ENCODE results near the gene CNGA3. TPM values are rescaled to one million over a fixed set of nuclear protein-coding genes. Genes with fewer than 3 reads are reported as not detected.

CNGA3 gene
- total and polyA plus RNA-seq, 2 experiments from 2014 or later: not detected

GRCh38 chr2:98343285-98343684 is 3.0 kb upstream of the CNGA3 start:
- H3K27ac ChIP-seq: no peak overlapping the region
- TF ChIP-seq, protein P1, sequence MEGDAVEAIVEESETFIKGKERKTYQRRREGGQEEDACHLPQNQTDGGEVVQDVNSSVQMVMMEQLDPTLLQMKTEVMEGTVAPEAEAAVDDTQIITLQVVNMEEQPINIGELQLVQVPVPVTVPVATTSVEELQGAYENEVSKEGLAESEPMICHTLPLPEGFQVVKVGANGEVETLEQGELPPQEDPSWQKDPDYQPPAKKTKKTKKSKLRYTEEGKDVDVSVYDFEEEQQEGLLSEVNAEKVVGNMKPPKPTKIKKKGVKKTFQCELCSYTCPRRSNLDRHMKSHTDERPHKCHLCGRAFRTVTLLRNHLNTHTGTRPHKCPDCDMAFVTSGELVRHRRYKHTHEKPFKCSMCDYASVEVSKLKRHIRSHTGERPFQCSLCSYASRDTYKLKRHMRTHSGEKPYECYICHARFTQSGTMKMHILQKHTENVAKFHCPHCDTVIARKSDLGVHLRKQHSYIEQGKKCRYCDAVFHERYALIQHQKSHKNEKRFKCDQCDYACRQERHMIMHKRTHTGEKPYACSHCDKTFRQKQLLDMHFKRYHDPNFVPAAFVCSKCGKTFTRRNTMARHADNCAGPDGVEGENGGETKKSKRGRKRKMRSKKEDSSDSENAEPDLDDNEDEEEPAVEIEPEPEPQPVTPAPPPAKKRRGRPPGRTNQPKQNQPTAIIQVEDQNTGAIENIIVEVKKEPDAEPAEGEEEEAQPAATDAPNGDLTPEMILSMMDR (IDR thresholded peaks at IDR 0.05; ENCODE audit: low read depth, low read length): no peak
- DNase-seq (ENCODE audit: low read depth in 1 of 2, low spot score in 1 of 2): no peak
- H3K27me3 ChIP-seq: peaks cover 57% of the 10 kb centered on the region
- no peaks in the 10 kb centered on the region for H3K9me3 ChIP-seq (ENCODE audit: low read depth)
- no peaks in the 10 kb centered on the region for H3K4me1 ChIP-seq (ENCODE audit: low read depth)
- no peaks in the 10 kb centered on the region for H3K36me3 ChIP-seq
- H3K4me3 ChIP-seq: no peak overlapping the region

DNA sequence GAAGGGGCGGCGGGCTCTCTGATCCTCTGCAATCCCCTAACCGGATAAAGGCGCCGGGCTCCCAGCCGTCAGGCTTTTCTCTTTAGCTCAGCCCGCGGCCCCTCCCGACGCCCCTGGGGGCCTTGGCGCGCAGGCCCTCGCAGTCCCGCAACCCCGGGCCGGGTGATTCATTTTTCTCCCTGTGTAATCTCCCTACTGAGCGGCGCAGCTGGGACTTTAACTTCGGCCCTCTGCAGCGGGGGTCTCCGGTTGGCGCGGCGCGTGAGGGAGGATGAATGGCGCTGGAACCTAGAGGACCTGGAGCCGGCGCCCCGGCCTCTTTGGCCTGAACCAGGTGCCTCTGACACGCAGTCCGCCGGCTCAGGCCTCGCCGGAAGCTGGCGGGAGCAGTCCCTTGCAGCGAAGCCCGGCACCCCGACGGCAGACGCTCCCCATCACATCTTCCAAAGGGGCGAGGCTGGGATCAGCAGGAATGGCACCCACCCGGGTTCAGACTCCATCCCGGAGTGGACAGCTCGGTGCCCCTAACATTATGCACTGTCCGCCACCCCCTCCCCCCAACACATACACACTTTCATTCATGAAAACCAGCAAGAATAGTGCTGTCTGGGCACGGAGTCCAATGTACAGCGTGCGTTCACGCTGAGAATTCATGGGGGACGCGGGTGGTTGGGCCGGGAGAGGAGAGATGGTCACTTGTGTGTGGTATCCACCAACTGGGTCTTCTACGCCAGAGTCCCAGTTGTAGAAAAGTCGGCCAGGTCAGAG is 1.2 kb downstream of the CNGA3 start:
- no peak for DNase-seq (ENCODE audit: low read depth in 1 of 2, low spot score in 1 of 2)
- Histone ChIP-seq H3K9me3 (ENCODE audit: low read depth) (no peaks in the 10 kb centered on the region), H3K36me3 (no peaks in the 10 kb centered on the region), H3K27ac (no peak overlapping the region), H3K27me3 (peaks cover 89% of the 10 kb centered on the region), H3K4me1 (ENCODE audit: low read depth) (no peaks in the 10 kb centered on the region), H3K4me3 (no peak overlapping the region)
- TF ChIP-seq, protein P1 (IDR thresholded peaks at IDR 0.05; ENCODE audit: low read depth, low read length): no peak

- peaks cover 83% of the 10 kb centered on the region for H3K27me3 ChIP-seq
- no peaks in the 10 kb centered on the region for H3K36me3 ChIP-seq
- H3K27ac ChIP-seq: no peak overlapping the region
- DNase-seq (ENCODE audit: low read depth in 1 of 2, low spot score in 1 of 2): no peak
- H3K9me3 ChIP-seq (ENCODE audit: low read depth): no peaks in the 10 kb centered on the region
- TF ChIP-seq, protein P1 (IDR thresholded peaks at IDR 0.05; ENCODE audit: low read depth, low read length): no peak
- no peaks in the 10 kb centered on the region for H3K4me1 ChIP-seq (ENCODE audit: low read depth)
- H3K4me3 ChIP-seq: no peak overlapping the region
These were observed 1.9 kb downstream of the CNGA3 start for GRCh38 chr2:98348066-98348561.

- no peaks in the 10 kb centered on the region for H3K36me3 ChIP-seq
- H3K4me1 ChIP-seq (ENCODE audit: low read depth): no peaks in the 10 kb centered on the region
- peaks cover 60% of the 10 kb centered on the region for H3K27me3 ChIP-seq
- no peak for DNase-seq (ENCODE audit: low read depth in 1 of 2, low spot score in 1 of 2)
- no peak overlapping the region for H3K27ac ChIP-seq
- H3K4me3 ChIP-seq: no peak overlapping the region
- TF ChIP-seq, protein P1 (IDR thresholded peaks at IDR 0.05; ENCODE audit: low read depth, low read length): no peak
- no peaks in the 10 kb centered on the region for H3K9me3 ChIP-seq (ENCODE audit: low read depth)
These were observed 4.2 kb downstream of the CNGA3 start for GRCh38 chr2:98350411-98350810.

DNA sequence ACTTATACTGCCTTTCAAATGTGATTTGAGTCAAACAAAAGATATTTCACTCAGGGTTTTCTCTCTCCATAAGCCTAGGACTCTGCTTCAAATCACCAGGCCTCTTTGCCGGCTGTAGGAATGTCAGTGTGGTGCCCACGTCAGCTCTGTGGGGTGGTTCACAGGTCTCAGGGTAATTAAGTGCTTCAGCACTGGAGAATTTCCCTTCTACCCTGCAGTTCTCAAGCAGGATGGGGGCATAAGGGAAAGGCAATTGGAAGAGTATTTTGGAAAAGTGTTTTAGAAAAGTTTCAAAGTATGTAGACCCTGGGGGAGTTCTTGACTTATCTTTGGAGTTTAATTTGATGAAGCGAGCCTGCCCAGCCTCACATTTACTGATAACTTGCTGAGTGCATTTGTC is 9.6 kb downstream of the CNGA3 start:
- TF ChIP-seq, protein P1 (IDR thresholded peaks at IDR 0.05; ENCODE audit: low read depth, low read length): no peak
- peak in 1 of 2 donors; percentile 26 for DNase-seq (ENCODE audit: low read depth in 1 of 2, low spot score in 1 of 2)
- H3K4me3 ChIP-seq: no peak overlapping the region
- no peaks in the 10 kb centered on the region for H3K36me3 ChIP-seq
- H3K9me3 ChIP-seq (ENCODE audit: low read depth): no peaks in the 10 kb centered on the region
- no peaks in the 10 kb centered on the region for H3K4me1 ChIP-seq (ENCODE audit: low read depth)
- H3K27me3 ChIP-seq: peaks cover 24% of the 10 kb centered on the region
- peak overlapping the region; percentile 16 for H3K27ac ChIP-seq
